Measurements from ENCODE around the gene ALKBH5. TPM values are rescaled to one million over a fixed set of nuclear protein-coding genes. Genes with fewer than 3 reads are reported as not detected.

ALKBH5 gene
- polyA plus RNA-seq, 5 donors, result 46.8 to 75.1 (median 59.2) TPM

- DNase-seq, result peak in 1 of 2 donors; percentile 25
Measured at GRCh38 chr17:18257982-18258355, 74.3 kb downstream of the ALKBH5 start.

GRCh38 chr17:18258356-18259038 is 74.9 kb downstream of the ALKBH5 start, which contains the start of gene FLII:
TSS of gene FLII (minus strand) at chr17:18258738. CDS start at chr17:18258690, 48 bp downstream.
- DNase-seq, result peak; percentile 36 to 54

Other genes with a start within 250 kb of the ALKBH5 start
- gene TOM1L2, start 211.4 kb upstream of the ALKBH5 start, polyA plus RNA-seq (ENCODE audit: insufficient read depth in 1 of 5, insufficient read length in 5 of 5, low replicate concordance in 1 of 5), result 10 to 100 TPM; 37.7 to 63.8 (median 52.2) TPM
- 10 to 100 TPM; 15.7 to 21.6 (median 18.2) TPM for gene DRC3, start 211.0 kb upstream of the ALKBH5 start, polyA plus RNA-seq (ENCODE audit: insufficient read depth in 1 of 5, insufficient read length in 5 of 5, low replicate concordance in 1 of 5)
- gene ATPAF2, start 144.7 kb upstream of the ALKBH5 start, polyA plus RNA-seq (ENCODE audit: insufficient read depth in 1 of 5, insufficient read length in 5 of 5, low replicate concordance in 1 of 5), result 10 to 100 TPM; 22.0 to 23.9 (median 22.9) TPM
- gene GID4, start 144.4 kb upstream of the ALKBH5 start, polyA plus RNA-seq (ENCODE audit: insufficient read depth in 1 of 5, insufficient read length in 5 of 5, low replicate concordance in 1 of 5), result 10 to 100 TPM; 12.8 to 14.9 (median 13.1) TPM
- 10 to 100 TPM; 31.4 to 42.0 (median 38.4) TPM for gene DRG2, start 95.9 kb upstream of the ALKBH5 start, polyA plus RNA-seq (ENCODE audit: insufficient read depth in 1 of 5, insufficient read length in 5 of 5, low replicate concordance in 1 of 5)
- gene MYO15A, start 75.1 kb upstream of the ALKBH5 start, polyA plus RNA-seq (ENCODE audit: insufficient read depth in 1 of 5, insufficient read length in 5 of 5, low replicate concordance in 1 of 5), result 1 to 10 TPM; 1.7 to 3.0 (median 2.2) TPM
- gene LLGL1, start 41.8 kb downstream of the ALKBH5 start, polyA plus RNA-seq (ENCODE audit: insufficient read depth in 1 of 5, insufficient read length in 5 of 5, low replicate concordance in 1 of 5), result 10 to 100 TPM; 25.0 to 39.9 (median 33.3) TPM
- gene FLII, start 74.9 kb downstream of the ALKBH5 start, polyA plus RNA-seq (ENCODE audit: insufficient read depth in 1 of 5, insufficient read length in 5 of 5, low replicate concordance in 1 of 5), result 100 to 1,000 TPM; 104 to 163 (median 131) TPM
- 10 to 100 TPM in 3 of 5 donors, 1 to 10 TPM in 2; 7.3 to 12.9 (median 10.3) TPM for gene MIEF2, start 76.8 kb downstream of the ALKBH5 start, polyA plus RNA-seq (ENCODE audit: insufficient read depth in 1 of 5, insufficient read length in 5 of 5, low replicate concordance in 1 of 5)
- gene TOP3A, start 131.2 kb downstream of the ALKBH5 start, polyA plus RNA-seq (ENCODE audit: insufficient read depth in 1 of 5, insufficient read length in 5 of 5, low replicate concordance in 1 of 5), result 10 to 100 TPM; 42.6 to 58.6 (median 47.2) TPM
- gene SMCR8, start 131.5 kb downstream of the ALKBH5 start, polyA plus RNA-seq (ENCODE audit: insufficient read depth in 1 of 5, insufficient read length in 5 of 5, low replicate concordance in 1 of 5), result 10 to 100 TPM; 10.6 to 14.1 (median 11.7) TPM
- 10 to 100 TPM; 22.3 to 27.9 (median 24.2) TPM for gene SHMT1, start 179.7 kb downstream of the ALKBH5 start, polyA plus RNA-seq (ENCODE audit: insufficient read depth in 1 of 5, insufficient read length in 5 of 5, low replicate concordance in 1 of 5)
- under 1 TPM; 0.51 to 0.94 (median 0.85) TPM for gene EVPLL, start 193.9 kb downstream of the ALKBH5 start, polyA plus RNA-seq (ENCODE audit: insufficient read depth in 1 of 5, insufficient read length in 5 of 5, low replicate concordance in 1 of 5)

Measured in right lung (tissue), 5 donors.